GM12864 (cell line): Measurements from ENCODE around the gene MUC5B.

ENCODE experiments used
- DNase-seq: peaks from one replicate; pipeline ENCODE4 v3.0.0-alpha.2; 2011; ENCODE audit warnings: low read depth
- H3K4me3 ChIP-seq: 2 replicates; pipeline ENCODE4 v1.5.1; 2011; ENCODE audit warnings: mild to moderate bottlenecking, low read depth, low read length, control low read depth
- TF ChIP-seq, protein P1 (sequence below): IDR thresholded peaks from 2 replicates; pipeline ENCODE4 v1.5.1; 2011; ENCODE audit warnings: low read depth, mild to moderate bottlenecking, moderate library complexity, low read length, control low read depth, inconsistent platforms; ENCODE audit errors: missing control alignments

Gene MUC5B

GRCh38 chr11:1279674-1280055, 56.8 kb downstream of the MUC5B start:
- no peak overlapping the region for H3K4me3 ChIP-seq
- TF ChIP-seq, protein P1, sequence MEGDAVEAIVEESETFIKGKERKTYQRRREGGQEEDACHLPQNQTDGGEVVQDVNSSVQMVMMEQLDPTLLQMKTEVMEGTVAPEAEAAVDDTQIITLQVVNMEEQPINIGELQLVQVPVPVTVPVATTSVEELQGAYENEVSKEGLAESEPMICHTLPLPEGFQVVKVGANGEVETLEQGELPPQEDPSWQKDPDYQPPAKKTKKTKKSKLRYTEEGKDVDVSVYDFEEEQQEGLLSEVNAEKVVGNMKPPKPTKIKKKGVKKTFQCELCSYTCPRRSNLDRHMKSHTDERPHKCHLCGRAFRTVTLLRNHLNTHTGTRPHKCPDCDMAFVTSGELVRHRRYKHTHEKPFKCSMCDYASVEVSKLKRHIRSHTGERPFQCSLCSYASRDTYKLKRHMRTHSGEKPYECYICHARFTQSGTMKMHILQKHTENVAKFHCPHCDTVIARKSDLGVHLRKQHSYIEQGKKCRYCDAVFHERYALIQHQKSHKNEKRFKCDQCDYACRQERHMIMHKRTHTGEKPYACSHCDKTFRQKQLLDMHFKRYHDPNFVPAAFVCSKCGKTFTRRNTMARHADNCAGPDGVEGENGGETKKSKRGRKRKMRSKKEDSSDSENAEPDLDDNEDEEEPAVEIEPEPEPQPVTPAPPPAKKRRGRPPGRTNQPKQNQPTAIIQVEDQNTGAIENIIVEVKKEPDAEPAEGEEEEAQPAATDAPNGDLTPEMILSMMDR: no peak
- no peak for DNase-seq

DNA sequence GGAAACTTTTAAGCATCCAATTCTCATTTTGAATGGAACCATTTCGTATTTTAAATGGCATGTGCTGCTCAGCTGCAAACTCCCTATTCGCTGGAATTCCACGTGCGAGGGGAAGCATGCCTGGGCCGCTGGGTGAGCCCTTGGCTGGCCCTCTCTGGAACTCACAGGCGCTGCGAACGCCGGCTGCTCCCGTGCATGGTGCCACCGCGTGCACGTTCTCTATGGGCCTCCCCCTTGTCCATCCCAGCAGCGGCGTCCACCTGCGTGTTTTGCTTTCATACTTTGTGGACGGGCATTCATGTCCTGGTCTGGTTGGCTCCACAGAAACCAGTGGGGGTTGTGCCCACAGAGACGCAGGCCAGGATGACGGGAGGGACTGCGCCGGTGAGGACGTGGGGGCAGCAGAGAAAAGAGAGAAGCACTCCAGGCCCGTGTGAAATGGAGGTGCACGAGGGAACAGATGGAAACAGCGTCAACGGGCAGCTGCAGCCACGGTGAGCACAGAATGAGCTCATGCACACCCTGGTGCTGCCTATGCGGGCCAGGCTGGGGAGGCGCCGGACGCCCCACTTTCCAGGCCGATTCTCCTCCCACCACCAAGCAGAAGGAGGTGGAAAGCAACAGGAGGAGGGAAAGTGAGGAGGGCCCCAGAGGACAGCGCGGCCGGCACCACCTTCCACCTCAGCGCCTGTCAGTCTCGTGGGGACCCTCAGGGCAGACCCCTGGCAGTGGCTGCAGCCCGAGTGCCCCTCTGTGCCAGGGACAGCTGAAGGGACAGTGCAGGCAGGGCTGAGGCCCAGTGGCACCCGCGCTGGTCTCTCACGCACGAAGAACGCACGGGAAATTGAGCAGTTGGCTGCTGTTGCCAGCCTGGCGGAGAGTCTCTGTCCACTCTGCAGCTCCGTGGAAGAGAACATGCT, 57.5 kb downstream of the MUC5B start:
- TF ChIP-seq, protein P1: no peak
- H3K4me3 ChIP-seq: no peak overlapping the region
- no peak for DNase-seq

DNA sequence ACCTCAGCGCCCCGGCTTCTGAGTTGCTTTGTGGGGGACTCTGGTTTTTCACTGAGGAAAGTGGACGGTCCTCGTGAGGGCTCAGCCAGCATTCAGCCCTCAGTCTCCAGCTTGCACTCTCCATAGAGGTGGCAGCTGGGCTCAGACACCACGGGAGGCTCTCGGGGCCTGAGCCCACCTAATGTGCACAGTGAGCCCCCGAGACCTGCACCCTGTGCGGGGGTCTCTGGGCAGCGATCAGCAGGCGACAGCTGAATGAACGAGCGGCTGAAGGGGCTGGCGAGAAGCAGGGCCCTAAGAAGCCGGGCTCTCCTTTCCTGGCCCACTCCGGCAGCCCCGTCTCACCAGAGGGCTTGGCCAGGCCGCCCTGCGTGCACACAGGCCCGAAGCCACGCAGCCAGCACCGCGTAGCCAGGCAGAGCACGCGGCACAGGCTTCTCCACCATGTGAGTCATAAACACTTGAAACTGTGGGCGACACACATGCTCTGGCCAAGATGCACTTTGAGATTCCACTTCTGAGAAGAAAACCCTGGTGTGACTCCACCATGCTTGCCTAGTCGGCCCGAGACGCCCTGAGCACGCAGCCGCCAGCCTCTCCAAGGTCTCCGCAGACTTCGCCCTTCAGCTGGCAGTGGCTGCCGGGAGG, 58.6 kb downstream of the MUC5B start:
- H3K4me3 ChIP-seq: no peak overlapping the region
- DNase-seq: no peak
- TF ChIP-seq, protein P1: no peak

- DNase-seq: no peak
- TF ChIP-seq, protein P1: no peak
- no peak overlapping the region for H3K4me3 ChIP-seq
These were observed 59.1 kb downstream of the MUC5B start for GRCh38 chr11:1281974-1282365.

GRCh38 chr11:1283091-1283511, 60.2 kb downstream of the MUC5B start:
- TF ChIP-seq, protein P1: no peak
- H3K4me3 ChIP-seq: no peak overlapping the region

DNA sequence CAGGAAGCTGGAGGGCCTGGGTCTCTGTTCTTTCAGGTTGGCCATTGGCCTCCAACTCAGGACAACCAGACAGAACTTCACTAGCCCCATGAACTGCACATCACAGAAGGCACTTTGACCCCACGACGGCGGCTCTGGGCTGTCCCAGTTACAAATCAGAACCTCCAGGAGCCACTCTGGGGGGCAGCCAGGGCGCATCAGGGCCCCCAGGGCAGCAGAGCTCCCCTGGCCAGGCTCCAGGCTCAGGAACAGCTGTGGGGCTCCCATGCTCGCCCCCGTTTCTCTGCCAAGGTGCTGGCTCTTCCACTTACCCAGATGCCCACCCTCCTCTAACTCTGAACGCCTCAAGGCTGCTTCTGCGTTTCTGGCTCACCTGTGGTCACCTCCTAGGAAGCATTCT, 61.0 kb downstream of the MUC5B start:
- no peak overlapping the region for H3K4me3 ChIP-seq
- TF ChIP-seq, protein P1: no peak
- DNase-seq: no peak

More at GRCh38 chr11:1283091-1283511, 60.2 kb downstream of the MUC5B start:
- DNase-seq: no peak
